GM12873 (cell line): ENCODE results near the gene PHKB.

ENCODE experiments used
- CTCF ChIP-seq: IDR thresholded peaks from 2 replicates; pipeline ENCODE4 v1.5.1; 2012; ENCODE audit warnings: low read depth, mild to moderate bottlenecking, moderate library complexity, low read length, control low read depth; ENCODE audit not compliant: insufficient read depth; ENCODE audit errors: missing control alignments

PHKB gene

DNA sequence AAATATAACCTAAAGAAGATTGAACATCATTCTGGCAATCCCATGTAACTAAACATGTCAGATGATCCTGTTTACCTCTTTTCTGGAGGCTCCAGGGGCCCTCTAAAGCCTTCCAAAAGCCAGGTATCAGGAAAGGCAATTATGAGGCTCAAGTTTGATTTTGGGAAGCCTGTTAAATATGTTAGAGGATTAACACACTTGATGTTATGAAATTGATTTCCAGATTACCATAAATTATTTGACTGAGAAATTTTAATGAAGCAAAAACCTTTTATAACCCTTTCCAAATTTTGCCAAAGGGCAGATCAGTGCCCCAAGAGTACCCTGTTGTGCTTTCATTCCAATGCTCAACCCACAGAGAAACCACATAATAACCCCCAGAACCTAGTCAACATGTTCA lies 29.3 kb downstream of the PHKB start:
- TF ChIP-seq CTCF, result no peak

GRCh38 chr16:47492036-47492427 lies 30.9 kb downstream of the PHKB start:
- TF ChIP-seq CTCF, result no peak

DNA sequence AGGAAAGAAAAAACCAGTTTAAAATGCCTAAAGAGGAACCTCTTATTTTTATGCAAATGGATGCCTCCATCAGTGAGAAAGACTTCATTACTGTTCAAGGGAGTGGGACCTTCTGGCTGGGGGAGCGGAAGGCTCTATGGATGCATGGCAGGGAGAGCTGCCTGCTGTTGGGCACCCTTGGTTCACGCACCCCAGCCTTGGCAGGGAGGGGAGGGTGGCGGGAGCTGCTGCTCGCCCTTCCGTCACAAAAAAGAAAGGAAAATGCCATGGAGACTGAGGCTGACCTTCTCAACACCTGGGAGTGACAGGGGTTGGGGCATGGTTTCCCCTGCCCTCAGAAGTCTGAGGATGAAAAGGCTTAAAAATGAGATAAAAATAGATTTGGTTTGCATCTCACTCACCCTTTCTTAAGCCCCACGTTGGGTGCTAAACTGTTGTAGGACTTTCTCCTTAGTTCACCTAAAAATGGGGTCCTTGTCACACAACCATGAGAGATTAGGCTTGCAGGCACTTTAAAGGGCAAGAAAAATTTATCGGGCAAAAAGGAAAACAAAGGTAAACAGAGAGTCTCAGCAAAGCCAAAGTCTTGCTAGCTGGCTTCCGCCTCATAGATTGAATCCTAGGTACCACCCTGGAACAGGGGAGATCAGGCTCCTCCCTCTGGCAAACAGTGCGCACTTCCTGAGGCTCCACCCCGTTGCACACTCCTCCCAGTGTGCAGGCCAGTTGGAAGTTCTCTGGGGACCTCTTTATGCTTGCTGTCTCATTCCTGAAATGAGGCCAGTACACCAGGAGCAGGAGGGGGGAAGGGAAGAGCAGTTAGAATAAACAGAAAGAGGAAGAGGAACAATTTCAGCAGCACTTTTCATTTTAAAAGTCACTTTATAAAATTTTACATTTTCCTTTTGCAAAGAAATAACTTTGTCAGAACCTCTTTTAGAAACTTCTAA lies 31.6 kb downstream of the PHKB start:
- no peak for TF ChIP-seq CTCF

- no peak for TF ChIP-seq CTCF
Observed at GRCh38 chr16:47493381-47494337, 32.5 kb downstream of the PHKB start.

DNA sequence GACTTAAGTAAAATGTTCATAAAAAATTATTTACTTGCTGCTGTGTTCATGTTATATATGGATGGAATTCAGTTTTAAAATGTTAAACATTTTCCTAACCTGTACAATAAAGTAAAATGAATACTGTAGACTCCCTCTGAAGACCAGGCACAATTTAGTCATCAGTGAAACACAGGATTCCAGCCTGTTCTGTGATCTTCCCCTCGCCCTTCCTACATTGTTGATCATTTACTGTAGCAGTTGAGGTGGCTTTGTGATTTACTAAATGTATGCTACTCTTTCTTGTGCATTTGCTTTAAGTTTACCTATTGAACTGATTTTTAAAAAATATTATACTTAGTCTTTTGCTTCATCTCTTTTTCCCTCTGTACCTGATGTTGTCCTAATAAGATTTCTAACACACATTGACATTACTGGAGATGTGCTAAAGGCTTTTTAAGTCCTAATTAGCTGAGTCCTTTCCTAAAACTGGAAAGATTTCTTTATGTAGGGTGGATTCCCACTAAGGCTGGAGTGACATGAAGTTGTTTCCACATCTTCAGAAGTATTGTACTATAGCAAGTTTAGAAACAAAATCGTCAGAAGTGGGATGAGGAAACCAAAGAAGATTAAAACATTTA lies 38.1 kb downstream of the PHKB start:
- TF ChIP-seq CTCF, result no peak

DNA sequence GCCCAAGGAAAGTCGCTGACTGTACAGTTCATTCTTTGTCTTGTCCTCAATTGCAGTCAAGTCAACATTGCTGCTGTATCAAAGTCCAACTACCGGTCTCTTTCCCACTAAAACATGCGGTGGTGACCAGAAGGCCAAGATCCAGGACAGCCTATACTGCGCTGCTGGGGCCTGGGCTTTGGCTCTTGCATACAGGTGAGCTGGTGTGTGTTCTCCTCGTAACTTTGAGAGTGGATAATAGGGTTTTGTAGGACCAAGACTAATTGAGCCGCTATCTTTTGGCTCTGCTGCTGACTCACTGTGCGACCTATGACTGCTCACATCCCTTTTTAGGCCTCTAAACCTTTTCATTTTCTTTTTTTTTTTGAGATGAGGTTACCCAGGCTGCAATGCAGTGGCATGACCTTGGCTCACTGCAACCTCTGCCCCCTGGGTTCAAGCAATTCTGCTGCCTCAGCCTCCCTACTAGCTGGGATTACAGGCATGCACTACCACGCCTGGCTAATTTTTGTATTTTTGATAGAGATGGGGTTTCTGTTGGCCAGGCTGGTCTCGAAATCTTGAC lies 38.7 kb downstream of the PHKB start:
- no peak for TF ChIP-seq CTCF
